Activated CD4-positive, alpha-beta T cell treated with anti-CD3 and anti-CD28 coated beads, Interleukin-2, amount 50 U/mL, for 48 hours (primary cell): ENCODE data around the gene RPTOR.
"Not testable (repeated sequence)": the region's sequence is repeated elsewhere in the genome, so short reads cannot be mapped to it uniquely, and the experiment has no call there.

ENCODE experiments used
- DNase-seq, 2 experiments: peaks; one replicate each; pipeline ENCODE4 v3.0.0-alpha.2; 2020

RPTOR gene

DNA sequence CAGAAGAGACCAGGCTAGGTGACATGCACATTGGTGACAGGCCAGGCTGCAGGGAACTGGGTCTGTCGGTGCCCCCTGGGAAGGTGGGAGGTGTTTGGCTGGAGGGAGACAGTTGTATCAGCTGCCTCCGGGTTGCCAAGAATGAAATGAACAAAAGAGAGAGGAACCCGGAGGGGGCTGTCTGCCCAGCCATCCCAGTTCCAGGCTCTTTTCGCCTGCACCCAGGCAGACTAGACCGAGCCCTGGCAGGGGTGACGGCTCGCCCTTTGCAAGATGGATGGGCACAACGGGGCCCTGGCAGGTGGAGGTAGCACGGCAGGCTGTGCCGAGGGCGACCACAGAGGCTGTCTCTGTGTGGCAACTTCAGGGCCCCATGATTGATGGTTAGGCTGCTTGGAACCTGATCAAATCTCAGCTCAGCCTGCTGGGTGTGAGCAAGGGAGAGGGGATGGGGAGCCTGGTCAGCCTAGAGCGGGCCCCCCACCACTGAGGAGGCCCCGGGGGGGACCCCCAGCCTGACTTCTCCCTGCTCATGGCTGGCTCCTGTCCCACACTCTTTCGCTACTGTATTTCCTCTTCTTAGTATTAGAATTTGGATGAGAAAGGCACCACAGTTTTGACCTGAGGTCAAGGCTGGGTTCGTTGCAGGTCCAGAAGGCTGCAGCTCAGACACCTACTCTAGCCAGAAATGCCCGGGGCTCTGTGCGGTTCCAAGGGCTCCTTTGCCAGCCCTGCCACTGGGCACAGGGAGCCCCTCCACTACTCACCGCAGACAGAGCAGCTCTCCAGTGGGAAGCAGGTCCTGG lies 328.1 kb downstream of the RPTOR start:
- DNase-seq = no peak

DNA sequence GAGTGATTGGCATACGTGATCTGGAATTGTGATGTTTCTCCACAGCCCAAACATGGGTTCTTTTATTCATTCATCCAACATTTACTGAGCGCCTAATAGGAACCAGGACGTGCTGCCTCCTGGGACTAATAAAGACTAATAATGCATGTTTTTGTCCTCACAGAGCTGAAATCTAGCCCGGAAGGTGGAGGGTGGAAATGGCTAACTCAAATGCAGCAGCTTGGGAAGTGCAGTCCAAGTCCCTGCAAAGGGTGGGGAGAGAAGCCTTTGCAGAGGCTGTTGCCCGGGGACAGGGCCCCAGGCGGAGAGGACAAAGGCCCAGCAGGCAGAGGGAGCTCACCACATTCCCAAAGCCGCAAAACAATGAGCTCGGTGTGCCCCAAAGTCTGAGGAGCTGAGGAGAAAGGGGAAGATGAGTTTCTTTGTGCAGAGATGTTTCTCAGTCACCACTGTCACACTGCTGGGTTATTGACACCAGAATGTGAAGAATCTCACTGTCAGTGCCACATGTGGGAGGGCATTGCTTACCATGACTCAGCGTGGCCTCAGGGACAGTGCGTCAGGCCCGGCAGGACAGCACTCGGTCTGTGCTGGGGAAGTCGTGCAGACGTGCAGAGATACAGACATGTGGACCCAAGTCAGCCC lies 328.8 kb downstream of the RPTOR start:
- no peak for DNase-seq

DNA sequence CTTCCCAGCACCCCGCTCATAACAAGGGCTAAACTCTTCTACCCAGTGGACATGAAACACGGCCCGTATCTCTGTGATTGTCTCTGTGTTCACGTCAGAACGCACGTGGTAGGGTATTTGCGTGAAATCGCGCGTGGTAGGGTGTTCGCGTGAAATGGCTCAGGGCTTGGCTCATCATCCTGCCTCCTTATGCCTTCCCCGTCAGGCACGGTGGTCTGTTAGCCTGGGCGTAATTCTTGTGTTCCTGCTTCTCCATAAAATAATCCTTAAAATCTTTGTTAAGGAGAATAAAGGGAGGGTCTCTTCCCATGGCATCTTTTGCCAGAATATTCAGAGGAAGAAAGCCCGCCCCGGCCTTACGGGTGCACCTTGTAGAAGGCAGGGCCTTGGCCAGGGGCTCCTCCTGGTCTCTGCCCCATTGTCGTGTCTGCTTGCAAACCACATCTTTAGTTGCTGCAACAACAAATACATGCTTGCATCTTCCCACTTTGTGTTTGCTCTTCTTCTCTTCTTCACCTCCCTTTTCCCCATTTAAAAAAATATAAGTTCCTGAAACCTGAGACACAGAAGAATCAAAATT lies 330.3 kb downstream of the RPTOR start:
- no peak for DNase-seq

DNA sequence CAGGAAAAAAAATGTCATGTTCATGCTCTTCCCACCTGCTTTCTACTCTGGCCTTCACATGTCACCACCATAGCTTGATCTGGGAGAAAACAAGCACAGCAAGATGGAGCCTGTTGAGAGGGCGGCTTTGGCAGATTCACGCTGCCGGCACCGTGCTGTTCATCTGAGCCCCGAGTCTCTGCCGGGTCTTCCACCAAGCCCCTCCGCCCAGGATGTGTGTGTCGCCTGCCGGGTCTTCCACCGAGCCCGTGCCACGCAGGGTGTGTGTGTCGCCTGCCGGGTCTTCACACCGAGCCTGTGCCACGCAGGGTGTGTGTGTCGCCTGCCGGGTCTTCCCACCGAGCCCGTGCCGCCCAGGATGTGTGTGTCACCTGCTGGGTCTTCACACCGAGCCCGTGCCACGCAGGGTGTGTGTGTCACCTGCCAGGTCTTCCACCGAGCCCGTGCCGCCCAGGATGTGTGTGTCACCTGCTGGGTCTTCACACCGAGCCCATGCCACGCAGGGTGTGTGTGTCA lies 330.9 kb downstream of the RPTOR start:
- DNase-seq = not testable (repeated sequence)

DNA sequence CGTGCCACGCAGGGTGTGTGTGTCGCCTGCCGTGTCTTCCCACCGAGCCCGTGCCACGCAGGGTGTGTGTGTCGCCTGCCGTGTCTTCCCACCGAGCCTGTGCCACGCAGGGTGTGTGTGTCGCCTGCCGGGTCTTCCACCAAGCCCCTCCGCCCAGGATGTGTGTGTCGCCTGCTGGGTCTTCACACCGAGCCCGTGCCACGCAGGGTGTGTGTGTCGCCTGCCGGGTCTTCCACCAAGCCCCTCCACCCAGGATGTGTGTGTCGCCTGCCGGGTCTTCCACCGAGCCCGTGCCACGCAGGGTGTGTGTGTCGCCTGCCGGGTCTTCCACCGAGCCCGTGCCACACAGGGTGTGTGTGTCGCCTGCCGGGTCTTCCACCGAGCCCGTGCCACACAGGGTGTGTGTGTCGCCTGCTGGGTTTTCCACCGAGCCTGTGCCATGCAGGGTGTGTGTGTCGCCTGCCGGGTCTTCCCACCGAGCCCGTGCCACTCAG lies 331.9 kb downstream of the RPTOR start:
- not testable (repeated sequence) for DNase-seq

DNA sequence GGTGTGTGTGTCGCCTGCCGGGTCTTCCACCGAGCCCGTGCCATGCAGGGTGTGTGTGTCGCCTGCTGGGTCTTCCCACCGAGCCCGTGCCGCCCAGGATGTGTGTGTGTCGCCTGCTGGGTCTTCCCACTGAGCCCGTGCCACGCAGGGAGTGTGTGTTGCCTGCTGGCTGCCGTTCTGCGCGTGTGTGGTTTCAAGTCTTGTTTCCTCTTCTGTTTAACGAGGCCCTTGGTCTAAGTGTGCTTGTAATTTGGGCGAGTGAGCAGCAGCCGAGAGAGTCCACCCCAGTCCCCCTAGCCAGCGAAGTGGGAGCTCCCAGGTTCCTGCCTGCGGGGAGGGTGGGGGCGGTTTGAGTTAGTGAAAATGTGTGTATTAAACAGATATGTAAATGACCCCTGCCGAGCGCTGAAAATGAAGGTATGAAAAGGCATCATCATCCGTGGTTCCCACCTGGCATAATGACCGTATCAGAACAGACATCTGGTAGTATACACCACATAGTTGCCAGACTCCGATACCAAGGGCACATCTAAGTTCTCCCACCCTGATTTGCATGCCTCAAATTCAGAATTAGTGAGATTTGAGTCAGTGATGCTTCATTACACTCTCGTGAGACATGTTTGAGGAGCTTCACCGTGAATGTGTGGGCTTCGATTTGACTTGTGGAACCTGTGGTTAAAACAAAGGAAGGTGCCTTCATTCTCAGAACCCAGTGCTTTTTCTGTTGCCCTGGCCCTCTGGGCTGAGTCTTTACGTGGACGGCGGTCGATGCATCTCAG lies 332.5 kb downstream of the RPTOR start:
- peak; percentile 80 to 87 for DNase-seq

DNA sequence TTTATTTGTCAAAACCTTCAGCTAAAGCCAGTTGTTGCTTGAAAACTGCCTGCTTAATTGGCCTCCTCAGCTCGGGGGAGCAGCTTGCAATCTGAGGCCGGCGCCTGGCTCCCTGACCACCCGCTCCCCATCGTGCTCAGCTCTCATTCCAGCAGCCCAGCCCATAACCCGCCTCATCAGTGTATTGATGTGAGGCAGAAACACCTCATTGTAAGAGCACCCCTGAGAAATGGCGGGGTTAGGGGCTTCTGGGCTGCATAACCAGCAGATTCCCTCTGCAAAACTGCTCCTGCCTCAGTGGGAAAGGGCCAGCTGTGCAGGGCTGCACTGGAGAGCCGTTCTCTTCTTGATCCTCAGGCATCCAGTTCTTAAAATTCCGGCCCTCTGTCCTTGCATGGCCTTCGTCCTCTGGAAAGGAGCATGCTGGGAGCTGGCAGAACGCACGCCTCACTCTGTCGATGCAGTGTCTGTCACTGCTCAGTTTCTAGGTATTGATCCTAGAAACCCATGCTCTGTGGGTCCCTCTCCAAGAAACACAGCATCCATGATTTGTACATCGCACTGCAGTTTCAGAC lies 333.2 kb downstream of the RPTOR start:
- DNase-seq = no peak

DNA sequence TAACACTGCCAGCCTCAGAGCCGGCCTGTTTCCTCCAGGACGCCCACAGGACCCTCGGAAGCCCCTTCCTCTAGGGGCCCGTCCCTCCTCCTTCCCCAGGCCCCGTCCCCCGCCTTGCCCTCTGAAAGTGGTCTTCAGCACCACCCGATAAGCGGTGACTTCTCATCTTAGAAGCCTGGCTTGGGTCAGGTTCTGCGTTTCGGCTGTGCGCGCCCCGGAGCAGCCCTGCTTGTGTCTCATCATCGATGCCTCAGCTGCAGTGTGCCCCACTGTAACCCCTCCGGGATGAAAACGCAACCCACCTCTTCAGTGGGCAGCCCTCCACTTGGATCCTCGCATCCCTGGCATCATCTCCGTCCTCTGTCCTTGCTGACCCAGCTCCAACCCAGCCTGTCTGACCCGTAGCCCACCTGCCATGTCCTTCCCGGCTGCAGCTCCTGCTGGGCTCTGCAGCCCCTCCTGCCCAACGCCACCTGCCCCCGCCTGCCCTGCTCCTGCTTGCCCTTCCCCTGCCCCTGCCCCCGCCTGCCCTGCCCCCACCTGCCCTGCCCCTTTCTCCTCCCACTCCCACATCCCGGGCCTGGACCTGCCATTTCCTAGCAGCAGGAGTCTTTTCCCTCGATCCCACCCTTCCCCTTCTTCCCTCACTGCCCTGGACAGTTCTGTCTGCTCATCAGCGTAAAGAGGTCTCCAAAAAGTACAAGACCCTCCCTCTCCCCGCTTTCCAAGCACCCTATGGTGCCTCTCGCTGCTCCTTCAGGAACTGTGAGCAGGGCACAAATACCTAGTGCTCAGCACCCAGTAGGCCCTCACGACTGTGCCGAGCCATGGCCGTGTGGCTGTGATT lies 334.5 kb downstream of the RPTOR start:
- no peak for DNase-seq

DNA sequence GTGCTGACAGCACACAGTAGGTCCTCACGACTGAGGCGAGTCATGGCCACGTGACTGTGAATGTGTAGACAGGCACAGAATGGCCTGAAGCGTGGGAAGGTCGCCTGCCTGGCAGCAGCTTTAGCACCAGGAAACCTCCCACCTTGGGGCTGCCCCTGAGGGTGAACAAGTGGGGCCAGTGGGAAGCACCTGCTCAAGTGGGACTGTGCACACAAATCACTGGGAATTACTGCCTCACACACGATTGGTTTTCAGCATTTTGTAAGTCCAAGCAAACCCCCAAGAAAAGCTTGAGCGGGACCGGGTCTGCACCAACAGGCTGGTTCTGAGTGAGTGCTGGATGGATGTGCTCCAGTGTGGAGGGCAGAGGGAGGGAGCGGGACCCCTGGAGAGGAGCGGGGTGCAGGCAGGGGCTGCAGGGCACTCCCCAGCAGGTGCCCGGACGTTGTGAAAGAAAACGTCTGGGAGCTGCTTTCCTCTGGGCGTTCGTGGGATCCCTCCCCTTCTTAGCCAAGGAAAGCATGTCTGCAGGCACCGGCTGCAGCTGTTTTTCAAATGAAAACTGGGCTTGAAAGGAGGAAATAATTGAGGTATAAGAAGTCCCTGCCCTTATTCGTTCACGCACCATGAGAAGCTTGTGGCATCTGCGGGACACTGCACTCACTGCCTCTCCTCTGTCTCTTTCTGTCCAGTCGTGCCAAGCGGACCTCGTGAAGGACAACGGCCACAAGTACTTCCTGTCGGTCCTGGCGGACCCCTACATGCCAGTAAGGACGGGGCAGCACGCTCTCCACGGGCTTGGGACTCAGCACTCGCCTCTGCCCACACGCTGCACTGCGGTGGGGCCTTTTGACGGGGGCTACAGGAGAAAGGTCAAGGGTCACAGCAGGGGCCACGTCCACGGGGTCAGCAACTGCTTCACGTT lies 335.3 kb downstream of the RPTOR start:
- DNase-seq = peak in 1 of 2 experiments; percentile 46

DNA sequence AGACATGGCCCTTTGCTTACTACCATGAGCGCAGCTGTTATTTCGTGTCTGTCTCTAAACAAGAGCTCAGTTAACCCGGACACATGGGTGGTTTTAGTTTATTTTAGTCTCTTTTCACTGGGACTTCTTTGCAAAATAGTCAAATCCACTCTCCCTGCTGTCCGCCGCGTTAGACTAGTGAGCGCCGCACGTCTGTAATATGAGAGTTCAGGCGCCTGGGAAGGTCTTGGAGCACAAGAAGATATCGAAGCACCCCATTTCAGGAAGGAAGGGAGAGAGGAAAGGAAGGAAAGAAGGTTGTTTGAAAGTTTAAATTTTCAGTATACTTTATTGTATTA lies 336.0 kb downstream of the RPTOR start:
- no peak for DNase-seq

DNA sequence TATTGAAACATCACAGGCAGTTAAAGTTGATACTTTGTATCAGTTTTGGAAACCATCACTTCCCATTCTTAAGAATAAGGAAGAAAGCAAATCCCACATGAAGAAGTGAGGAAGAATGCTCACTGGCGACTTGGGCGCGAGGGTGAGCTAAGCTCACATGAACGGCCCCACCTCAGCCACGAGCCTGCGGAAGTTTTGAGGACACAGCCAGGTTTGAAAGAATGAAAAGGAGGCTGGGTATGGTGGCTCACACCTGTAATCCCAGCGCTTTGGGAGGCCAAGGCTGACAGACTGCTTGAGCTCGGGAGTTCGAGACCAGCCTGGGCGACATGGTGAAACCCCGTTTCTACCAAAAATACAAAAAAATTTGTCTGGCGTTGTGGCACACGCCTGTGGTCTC lies 336.7 kb downstream of the RPTOR start:
- DNase-seq = no peak

DNA sequence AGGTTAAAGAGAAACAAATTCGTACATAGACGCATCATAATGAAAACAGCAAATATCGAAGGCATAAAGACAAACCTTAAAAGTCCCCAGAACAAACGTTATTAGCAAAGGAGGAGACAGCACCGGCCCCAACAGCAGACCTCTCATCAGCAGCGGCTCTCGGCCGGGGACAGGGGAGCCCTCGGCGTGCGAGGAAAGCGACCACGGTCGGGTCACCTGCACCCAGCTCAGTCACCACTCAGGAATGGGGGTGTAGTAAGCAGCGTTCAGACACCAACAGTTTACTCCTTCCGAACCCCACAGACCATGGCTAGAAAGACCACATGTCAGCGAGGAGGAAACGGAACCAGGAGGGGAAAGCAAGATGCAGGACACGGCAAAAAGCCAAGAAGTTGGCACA lies 337.7 kb downstream of the RPTOR start:
- no peak for DNase-seq

DNA sequence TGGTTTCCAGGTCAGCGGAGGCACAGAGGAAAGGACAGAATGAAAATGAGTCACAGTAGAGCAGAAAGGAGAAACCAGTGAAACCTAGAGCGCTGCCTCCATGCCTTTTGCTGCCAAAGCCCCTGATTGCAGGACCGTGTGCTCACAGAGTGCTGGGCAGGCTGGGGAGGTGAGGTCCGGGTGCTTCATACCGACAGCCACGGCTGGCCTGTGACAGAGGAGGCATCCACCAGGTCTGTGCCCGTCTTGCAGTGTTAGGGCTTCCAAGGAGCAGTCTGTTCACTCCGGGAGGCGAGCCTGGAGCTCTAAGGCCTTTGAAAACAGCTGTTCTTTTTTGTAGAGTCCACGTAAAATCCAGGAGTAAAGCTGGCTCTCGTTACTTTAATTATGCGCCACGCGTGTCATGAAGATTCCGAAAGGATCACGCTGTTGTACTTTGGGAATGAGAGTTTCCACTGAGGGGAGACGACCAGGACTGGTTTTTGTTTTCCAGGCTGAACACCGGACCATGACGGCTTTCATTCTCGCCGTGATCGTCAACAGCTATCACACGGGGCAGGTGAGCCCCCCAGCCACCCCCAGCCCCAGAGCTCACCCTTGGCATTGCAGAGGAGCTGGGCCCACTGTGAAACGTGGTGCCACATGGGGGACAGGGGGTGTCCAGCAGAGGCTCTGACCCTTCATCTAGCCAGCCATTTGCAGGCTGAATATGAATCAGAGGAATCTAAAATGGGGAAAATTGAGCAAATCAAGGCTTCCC lies 338.5 kb downstream of the RPTOR start:
- no peak for DNase-seq

DNA sequence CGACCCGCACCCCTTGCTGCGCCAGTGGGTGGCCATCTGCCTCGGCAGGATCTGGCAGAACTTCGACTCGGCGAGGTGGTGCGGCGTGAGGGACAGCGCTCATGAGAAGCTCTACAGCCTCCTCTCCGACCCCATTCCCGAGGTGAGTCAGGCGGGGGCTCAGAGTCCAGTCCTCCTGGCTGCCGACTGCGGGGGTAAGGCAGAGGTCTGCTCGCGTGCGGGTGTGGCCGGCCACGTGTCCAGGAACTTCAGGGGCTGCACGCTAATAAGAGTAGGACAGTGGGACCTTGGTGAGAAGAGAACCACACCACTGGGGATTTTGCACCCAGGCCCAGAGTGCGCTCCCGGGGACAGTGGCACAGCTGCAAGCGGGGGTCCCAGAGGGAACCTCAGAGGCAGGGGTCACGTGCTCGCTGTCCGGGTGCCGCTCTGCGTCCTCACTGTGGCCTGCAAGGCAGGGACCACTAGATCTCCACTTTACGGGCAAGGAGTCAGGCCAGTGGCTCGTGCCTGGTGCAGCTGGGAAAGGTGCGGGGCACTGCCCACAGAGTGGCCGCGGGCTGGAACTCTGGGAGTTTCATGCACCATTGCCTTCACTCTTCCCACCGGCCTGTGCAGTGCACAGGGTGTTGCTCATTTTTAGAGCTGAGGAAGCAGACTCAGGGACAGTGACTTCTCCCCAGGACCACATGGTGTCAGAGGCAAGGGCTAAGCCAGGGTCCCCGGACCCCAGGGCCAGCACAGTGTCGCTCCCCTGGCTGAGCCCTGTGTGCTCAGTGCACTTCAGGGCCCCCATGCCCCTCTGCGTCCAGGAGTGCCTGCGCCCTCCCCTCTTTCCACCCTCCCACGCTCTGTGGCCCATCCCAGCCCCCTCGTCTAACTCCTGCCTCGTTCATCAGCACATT lies 339.4 kb downstream of the RPTOR start:
- DNase-seq = no peak

DNA sequence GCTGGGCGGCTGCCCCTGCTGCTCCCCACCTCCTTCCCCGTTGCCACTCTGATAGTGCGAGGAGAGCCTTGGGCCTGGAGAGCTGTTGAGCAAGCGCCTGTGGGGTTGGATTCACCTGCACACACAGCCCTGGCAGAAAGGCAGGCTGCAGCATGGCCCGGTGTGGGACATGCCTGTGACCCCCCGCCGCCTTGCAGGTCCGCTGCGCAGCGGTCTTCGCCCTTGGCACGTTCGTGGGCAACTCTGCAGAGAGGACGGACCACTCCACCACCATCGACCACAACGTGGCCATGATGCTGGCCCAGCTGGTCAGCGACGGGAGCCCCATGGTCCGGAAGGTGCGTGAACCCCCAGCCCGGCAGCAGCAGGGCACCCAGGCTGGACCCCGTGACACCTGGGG lies 340.2 kb downstream of the RPTOR start:
- DNase-seq = no peak

DNA sequence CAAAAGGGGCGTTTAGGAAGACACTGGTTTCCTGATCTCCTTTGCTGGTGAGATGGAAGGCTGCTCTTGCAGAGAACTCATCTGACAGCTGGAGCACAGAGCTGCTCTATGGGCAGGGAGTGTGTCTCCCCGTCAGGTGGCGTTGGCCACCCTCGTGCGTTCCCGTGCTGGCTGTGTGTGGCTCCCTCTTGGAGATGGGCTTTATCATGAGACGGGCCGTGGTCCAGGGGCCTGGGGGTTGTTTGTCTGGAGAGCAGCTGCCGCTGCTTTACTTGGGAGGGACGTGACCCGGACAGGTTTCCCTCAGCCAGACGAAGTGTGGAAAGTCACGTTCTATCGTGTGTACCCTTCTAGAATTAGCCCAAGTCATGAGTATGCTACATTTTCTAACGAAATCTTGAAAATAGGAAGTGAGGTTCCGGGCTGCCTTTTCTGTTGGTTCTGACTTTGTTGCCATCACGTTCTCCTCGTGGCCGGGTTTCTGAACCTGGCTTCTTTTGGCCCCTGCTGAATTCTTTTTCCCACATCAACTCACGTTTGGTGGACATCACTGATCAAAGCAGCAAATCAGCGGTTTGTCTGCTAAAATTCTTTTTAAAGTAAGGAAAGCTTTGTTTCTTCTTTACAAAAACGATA lies 341.4 kb downstream of the RPTOR start:
- no peak for DNase-seq

DNA sequence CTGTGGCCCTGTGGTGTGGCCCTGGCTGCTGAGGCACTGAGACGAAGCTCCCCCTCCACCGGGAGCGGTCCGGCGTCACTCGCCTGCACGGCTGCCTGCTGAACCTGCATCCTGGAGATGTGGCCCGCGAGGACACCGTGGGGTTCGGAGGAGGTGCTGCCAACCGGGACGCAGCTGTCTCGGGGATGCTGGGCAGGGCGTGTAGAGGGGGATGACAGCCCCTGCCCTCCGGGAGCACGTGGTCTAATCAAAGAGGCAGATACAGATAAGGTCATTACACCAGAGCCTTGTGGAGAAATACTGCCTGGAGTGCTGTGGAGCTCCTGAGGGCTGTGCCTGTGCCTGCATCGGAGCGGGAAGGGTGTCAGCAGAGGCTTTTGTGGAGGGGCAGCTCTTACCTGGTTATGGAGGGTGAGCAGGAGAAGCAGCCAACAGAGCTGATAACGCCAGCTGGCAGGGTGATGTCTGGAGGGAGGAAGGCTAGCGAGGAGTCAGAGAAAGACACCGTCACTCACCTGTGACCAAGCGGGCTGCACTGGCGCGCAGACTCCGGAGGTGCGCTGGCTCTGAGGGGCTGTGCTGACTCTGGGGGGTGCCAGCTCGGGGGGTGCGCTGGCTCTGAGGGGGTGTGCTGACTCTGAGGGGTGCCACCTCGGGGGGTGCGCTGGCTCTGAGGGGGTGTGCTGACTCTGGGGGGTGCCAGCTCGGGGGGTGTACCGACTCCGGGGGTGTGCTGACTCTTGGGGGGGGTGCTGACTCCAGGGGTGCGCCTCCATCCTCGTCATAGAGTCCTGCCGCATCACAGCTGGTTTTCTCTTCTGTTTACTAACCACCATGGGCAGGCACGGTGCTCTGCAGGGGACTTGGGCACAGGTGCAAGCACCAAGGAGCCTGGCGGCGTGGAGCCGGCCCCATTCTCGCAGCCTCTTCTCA lies 342.3 kb downstream of the RPTOR start:
- no peak for DNase-seq
